Endometrial microvascular endothelial cells (primary cell): ENCODE data around the gene KANSL2. TPM values are rescaled to one million over a fixed set of nuclear protein-coding genes. Genes with fewer than 3 reads are reported as not detected.
"Not testable (repeated sequence)": the region's sequence is repeated elsewhere in the genome, so short reads cannot be mapped to it uniquely, and the experiment has no call there.

Source experiments
- in situ Hi-C: cut with HindIII; loops from 2 replicates; pipeline ENCODE4 v1.10.0; 2017; ENCODE audit warnings: low sequenced_read_pairs, low pct_unique_long_range_greater_than_20kb; ENCODE audit errors: inconsistent ontology term
- total RNA-seq: library from RNA; depleted of rRNA; stranded (reverse); fragments of >200 nt; gene quantifications from one replicate; pipeline ENCODE4 v1.2.3, GENCODE V29; 2015; ENCODE audit errors: inconsistent ontology term

Gene KANSL2
- total RNA-seq, 1 donor from 2014 or later: 41.0 TPM

- in situ Hi-C loops: no loop called here
These were observed 4.7 kb upstream of the KANSL2 start for GRCh38 chr12:48686615-48687334.

GRCh38 chr12:48686037-48686595 lies 4.1 kb upstream of the KANSL2 start:
- in situ Hi-C loops: no loop called here

GRCh38 chr12:48683534-48683933 lies 1.5 kb upstream of the KANSL2 start:
- in situ Hi-C loops: no loop called here

- in situ Hi-C loops: no loop called here
These were observed 889 bp upstream of the KANSL2 start for GRCh38 chr12:48682927-48683326.

- in situ Hi-C loops: not testable (repeated sequence)
These were observed 481 bp upstream of the KANSL2 start for GRCh38 chr12:48682533-48682905.

GRCh38 chr12:48681399-48681709 lies 684 bp downstream of the KANSL2 start:
- in situ Hi-C loops: no loop called here

- in situ Hi-C loops: no loop called here
These were observed 1.2 kb downstream of the KANSL2 start for GRCh38 chr12:48680861-48681260.

GRCh38 chr12:48678551-48679185 lies 3.4 kb downstream of the KANSL2 start:
- in situ Hi-C loops: no loop called here

- in situ Hi-C loops: no loop called here
These were observed 10.7 kb downstream of the KANSL2 start for GRCh38 chr12:48671231-48671856.

- in situ Hi-C loops: no loop called here
These were observed 13.0 kb downstream of the KANSL2 start for GRCh38 chr12:48668996-48669395.

GRCh38 chr12:48659863-48660262 lies 22.2 kb downstream of the KANSL2 start:
- in situ Hi-C loops: no loop called here

GRCh38 chr12:48651681-48652080 lies 30.4 kb downstream of the KANSL2 start:
- in situ Hi-C loops: no loop called here

- in situ Hi-C loops: not testable (repeated sequence)
These were observed 36.7 kb downstream of the KANSL2 start for GRCh38 chr12:48645354-48645753.

- in situ Hi-C loops: no loop called here
These were observed 39.0 kb downstream of the KANSL2 start for GRCh38 chr12:48643011-48643410.

GRCh38 chr12:48641752-48642555 lies 40.1 kb downstream of the KANSL2 start:
- in situ Hi-C loops: not testable (repeated sequence)

GRCh38 chr12:48640854-48641253 lies 41.2 kb downstream of the KANSL2 start:
- in situ Hi-C loops: no loop called here

GRCh38 chr12:48640428-48640827 lies 41.6 kb downstream of the KANSL2 start:
- in situ Hi-C loops: no loop called here

GRCh38 chr12:48631071-48631470 lies 51.0 kb downstream of the KANSL2 start:
- in situ Hi-C loops: no loop called here

- in situ Hi-C loops: no loop called here
These were observed 51.7 kb downstream of the KANSL2 start for GRCh38 chr12:48630346-48630745.
